DMS153 treated with DMSO at 0.1 percent for 48 hours (cell line): ENCODE data around the gene MAPK8.

ENCODE experiments used
- DNase-seq: peaks from one replicate; lab custom pipeline; 2025; ENCODE audit not compliant: unreplicated experiment; lab: John Stamatoyannopoulos, UW

MAPK8 gene

GRCh38 chr10:48472501-48473069 is 166.1 kb downstream of the MAPK8 start:
- DNase-seq, result no peak

- DNase-seq, result no peak
Measured at GRCh38 chr10:48473704-48474103, 167.2 kb downstream of the MAPK8 start.

DNA sequence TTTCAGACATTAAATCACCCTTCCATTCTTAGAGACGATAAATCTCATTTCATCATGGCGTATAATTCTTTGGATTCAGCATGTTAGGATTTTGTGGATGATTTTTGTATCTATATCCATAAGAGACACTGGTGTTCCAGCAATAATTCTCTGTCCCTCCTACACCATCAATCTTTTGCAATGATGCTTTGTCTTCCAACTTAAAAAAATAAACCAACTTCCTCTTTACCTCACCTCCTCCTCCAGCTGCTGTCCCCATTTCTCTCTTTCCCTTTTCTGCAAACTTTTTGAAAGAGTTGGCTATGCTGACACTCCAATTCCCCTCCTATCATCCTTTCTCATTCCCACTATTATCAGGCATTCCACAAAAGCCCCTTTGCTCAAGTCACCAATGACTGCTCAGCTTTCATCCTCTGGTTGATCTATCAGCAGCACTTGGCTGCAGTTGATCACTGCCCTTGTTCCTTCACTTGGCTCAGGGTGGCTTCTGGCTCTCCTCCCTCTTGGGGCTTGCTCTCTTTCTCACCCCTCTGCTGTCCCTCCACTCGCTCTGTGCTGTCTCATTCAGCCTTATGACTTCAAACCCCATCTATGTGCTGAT is 168.4 kb downstream of the MAPK8 start:
- no peak for DNase-seq

DNA sequence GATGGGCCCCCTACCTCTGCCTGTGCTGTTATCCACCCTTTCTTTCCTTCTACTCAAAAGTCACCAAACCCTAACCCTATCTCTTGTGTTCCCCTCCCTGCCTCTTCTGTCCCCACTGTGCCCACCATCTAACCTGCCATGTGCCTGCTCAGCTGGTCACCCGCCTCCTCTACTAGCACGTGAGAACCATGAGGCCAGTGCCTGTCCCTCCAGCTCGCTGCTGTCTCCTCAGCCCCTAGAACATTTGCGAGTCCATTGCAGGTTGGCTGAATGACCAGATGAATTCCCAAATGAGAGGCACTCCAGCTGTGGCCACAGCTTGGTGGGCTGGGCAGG is 169.4 kb downstream of the MAPK8 start:
- DNase-seq, result no peak

- DNase-seq, result no peak
Measured at GRCh38 chr10:48476279-48476982, 170.0 kb downstream of the MAPK8 start.

DNA sequence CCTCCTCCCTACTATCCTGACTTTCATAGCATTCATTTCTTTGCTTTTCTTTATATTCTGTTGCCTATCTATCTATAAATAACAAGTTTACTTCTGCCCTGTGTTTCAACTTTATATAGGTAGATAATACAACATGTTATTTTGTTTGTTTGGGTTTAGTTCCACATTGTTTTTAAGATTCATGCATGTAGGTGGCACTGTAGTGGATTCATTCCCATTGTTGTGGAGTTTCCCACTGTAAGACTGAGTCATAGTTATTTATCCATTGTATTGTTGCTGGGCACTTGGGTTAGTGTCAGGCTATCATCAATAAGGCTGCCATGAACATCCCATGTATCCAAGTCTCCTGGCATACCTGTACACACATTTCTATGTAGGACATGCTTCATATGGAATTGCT is 170.7 kb downstream of the MAPK8 start:
- DNase-seq, result no peak

- no peak for DNase-seq
Measured at GRCh38 chr10:48477616-48478015, 171.1 kb downstream of the MAPK8 start.

DNA sequence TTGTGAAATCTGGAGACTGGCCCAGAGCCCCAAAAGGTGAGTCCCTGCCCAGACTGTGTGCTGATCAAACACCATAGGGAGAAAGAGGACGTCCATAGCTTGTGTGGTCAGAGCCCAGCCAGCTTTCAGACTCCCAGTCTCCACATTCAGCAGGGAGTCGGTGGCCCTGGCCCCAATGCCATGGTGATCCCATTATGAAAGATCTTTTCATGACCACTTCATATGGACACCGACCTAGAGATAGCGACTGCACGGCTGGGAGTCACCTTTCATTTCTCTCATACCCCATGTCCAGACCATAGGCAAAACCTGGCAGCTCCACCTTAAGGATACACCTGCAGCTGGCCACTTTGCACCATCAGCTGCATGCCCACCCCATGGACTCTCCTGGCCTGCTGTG is 172.0 kb downstream of the MAPK8 start:
- no peak for DNase-seq

- no peak for DNase-seq
Measured at GRCh38 chr10:48478980-48479811, 172.7 kb downstream of the MAPK8 start.

- no peak for DNase-seq
Measured at GRCh38 chr10:48480397-48481374, 174.2 kb downstream of the MAPK8 start.

- DNase-seq, result no peak
Measured at GRCh38 chr10:48481385-48481784, 174.9 kb downstream of the MAPK8 start.

- no peak for DNase-seq
Measured at GRCh38 chr10:48482207-48482606, 175.7 kb downstream of the MAPK8 start.

DNA sequence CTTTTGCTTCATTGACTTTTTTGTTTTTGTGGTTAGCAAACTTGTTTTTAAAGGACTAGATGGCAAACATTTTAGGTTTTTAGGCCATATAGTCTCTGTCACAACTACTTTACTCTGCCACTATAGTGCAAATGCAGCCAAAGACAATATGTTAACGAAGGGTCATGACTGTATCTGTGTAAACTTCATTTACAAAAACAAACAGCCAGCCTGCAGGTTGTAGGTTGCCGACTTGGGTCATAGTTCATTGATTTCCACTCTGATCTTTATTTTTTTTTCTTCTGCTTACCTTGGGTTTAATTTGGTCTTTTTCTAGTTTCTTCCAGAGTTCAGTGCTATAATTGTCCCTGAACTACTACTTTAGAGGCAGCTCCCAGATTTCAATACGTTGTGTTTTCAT is 178.4 kb downstream of the MAPK8 start:
- DNase-seq, result no peak

GRCh38 chr10:48485711-48486110 is 179.2 kb downstream of the MAPK8 start:
- no peak for DNase-seq

DNA sequence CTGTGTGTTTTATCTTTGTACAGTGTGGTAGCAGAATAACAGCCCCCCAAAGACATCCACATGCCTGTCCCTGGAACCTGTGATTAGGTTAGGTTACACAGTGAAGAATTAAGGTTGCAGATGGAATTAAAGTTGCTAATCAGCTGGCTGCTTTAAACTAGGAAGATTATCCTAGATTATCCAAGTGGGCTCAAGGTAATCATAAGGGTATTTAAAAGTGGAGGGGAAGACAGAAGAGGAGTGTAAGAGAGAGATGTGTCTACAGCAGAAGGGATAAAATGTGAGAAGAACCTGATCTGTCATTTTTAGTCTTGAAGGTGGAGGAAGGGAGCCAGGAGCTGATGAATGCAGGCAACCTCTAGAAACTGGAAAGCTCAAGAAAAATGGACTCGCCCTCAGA is 180.8 kb downstream of the MAPK8 start:
- DNase-seq, result no peak
